SK-N-MC (cell line): ENCODE measurements around the gene BRD1.

Source experiments
- EZH2 ChIP-seq: fragments of 200-600 bp; sonication (generic); IDR thresholded peaks from one replicate; pipeline ENCODE4 v1.6.1; 2017; ENCODE audit warnings: antibody characterized with exemption
- FOXP2 ChIP-seq: optimal IDR thresholded peaks from 2 replicates; pipeline ENCODE3; 2011; ENCODE audit warnings: mild to moderate bottlenecking, moderate library complexity; ENCODE audit not compliant: insufficient read depth; ENCODE audit errors: extremely low read length, control extremely low read depth
- POLR2AphosphoS5 ChIP-seq: IDR thresholded peaks from 2 replicates; pipeline ENCODE4 v1.6.1; 2012; ENCODE audit warnings: mild to moderate bottlenecking, low read depth, low read length, borderline replicate concordance

- no peak for TF ChIP-seq EZH2
- no peak for TF ChIP-seq POLR2AphosphoS5
- no peak for TF ChIP-seq FOXP2
These were observed 20.5 kb downstream of the BRD1 start for GRCh38 chr22:49807129-49807528.
